HG03442 (cell line): Measurements from ENCODE around the gene ARHGEF7.

Experiments
- ATAC-seq: cut with Tn5 transposase; IDR thresholded peaks from one replicate; pipeline ENCODE4 v1.9.1; 2021; ENCODE audit warnings: mild to moderate bottlenecking, moderate library complexity; ENCODE audit not compliant: unreplicated experiment

Gene ARHGEF7

GRCh38 chr13:111165241-111166010 is 50.3 kb downstream of the ARHGEF7 start:
- peak; percentile 61 for ATAC-seq

- no peak for ATAC-seq
These were observed 52.0 kb downstream of the ARHGEF7 start for GRCh38 chr13:111166882-111167675.

GRCh38 chr13:111168107-111168506 is 53.0 kb downstream of the ARHGEF7 start:
- no peak for ATAC-seq

- ATAC-seq: no peak
These were observed 56.0 kb downstream of the ARHGEF7 start for GRCh38 chr13:111171112-111171511.

- no peak for ATAC-seq
These were observed 56.5 kb downstream of the ARHGEF7 start for GRCh38 chr13:111171629-111172028.

- ATAC-seq: no peak
These were observed 59.4 kb downstream of the ARHGEF7 start for GRCh38 chr13:111174377-111175114.

GRCh38 chr13:111175372-111175771 is 60.3 kb downstream of the ARHGEF7 start:
- no peak for ATAC-seq

GRCh38 chr13:111175935-111176334 is 60.8 kb downstream of the ARHGEF7 start:
- no peak for ATAC-seq

GRCh38 chr13:111176421-111176820 is 61.3 kb downstream of the ARHGEF7 start:
- no peak for ATAC-seq

GRCh38 chr13:111177081-111177711 is 62.1 kb downstream of the ARHGEF7 start:
- ATAC-seq: no peak

- ATAC-seq: no peak
These were observed 62.8 kb downstream of the ARHGEF7 start for GRCh38 chr13:111177921-111178320.

GRCh38 chr13:111178402-111178801 is 63.3 kb downstream of the ARHGEF7 start:
- ATAC-seq: no peak

GRCh38 chr13:111179908-111180760 is 65.0 kb downstream of the ARHGEF7 start:
- no peak for ATAC-seq

- ATAC-seq: no peak
These were observed 66.9 kb downstream of the ARHGEF7 start for GRCh38 chr13:111181977-111182376.

GRCh38 chr13:111183087-111183645 is 68.1 kb downstream of the ARHGEF7 start:
- ATAC-seq: no peak

- no peak for ATAC-seq
These were observed 68.8 kb downstream of the ARHGEF7 start for GRCh38 chr13:111183959-111184358.

- ATAC-seq: peak; percentile 80
These were observed 69.6 kb downstream of the ARHGEF7 start for GRCh38 chr13:111184458-111185401.

- ATAC-seq: peak; percentile 18
These were observed 71.3 kb downstream of the ARHGEF7 start for GRCh38 chr13:111186305-111186935.
